ENCODE measurements around the gene CRYL1.

GRCh38 chr13:20398459-20398858 lies 127.2 kb downstream of the CRYL1 start:
- TF ChIP-seq REST (IDR thresholded peaks at IDR 0.05; ENCODE audit: insufficient read depth in 1 of 2, low read depth in 2 of 2, low read length in 2 of 2), result no peak
- TF ChIP-seq SIN3A (IDR thresholded peaks at IDR 0.05; ENCODE audit: borderline replicate concordance, insufficient read depth, low read length), result no peak
- TF ChIP-seq POLR2AphosphoS5 (IDR thresholded peaks at IDR 0.05; ENCODE audit: low read depth, low read length), result no peak
